PC-3 (cell line): ENCODE data around the gene C20orf173.

Source experiments
- CTCF ChIP-seq: fragments of 300-600 bp; sonication (generic); conservative IDR thresholded peaks from 2 replicates; pipeline ENCODE4 v1.5.1; 2017; ENCODE audit warnings: antibody characterized with exemption, low read depth, mild to moderate bottlenecking, low read length
- EZH2 ChIP-seq: fragments of 300-600 bp; sonication (generic); IDR thresholded peaks from one replicate; pipeline ENCODE4 v1.6.1; 2017; ENCODE audit warnings: antibody characterized with exemption, mild to moderate bottlenecking, low read length; ENCODE audit not compliant: unreplicated experiment

- TF ChIP-seq CTCF (no peak), EZH2 (no peak)
Measured at GRCh38 chr20:35571555-35571954, 42.1 kb upstream of the C20orf173 start.
